A673 (cell line): ENCODE results near the gene GIT2. TPM values are rescaled to one million over a fixed set of nuclear protein-coding genes. Genes with fewer than 3 reads are reported as not detected.

Experiments used
- BruUV-seq: library from RNA; stranded (reverse); fragments of 400-500 nt; replicated peaks from 2 replicates; lab custom pipeline; 2021; lab: Mats Ljungman, UMichigan
- CTCF ChIA-PET: fragments of 300-600 bp; sonication (Branson Sonifier 250); formaldehyde crosslinking; loops from one replicate; lab custom pipeline; 2022; ENCODE audit warnings: antibody characterized with exemption; lab: Charles Lee
- POLR2A ChIA-PET: fragments of 300-600 bp; sonication (Branson Sonifier 250); formaldehyde crosslinking; loops from one replicate; lab custom pipeline; 2022; ENCODE audit warnings: antibody characterized with exemption; ENCODE audit not compliant: low non-redundant PET; lab: Charles Lee
- DNase-seq: peaks from one replicate; pipeline ENCODE4 v3.0.0-alpha.2; 2015; ENCODE audit warnings: low spot score
- H3K27ac ChIP-seq: fragments of 200-600 bp; sonication (generic); 2 replicates; pipeline ENCODE4 v1.5.1; 2016; ENCODE audit warnings: mixed run types, low read depth, mild to moderate bottlenecking, mixed read lengths, antibody characterized with exemption, low read length; ENCODE audit not compliant: poor library complexity, severe bottlenecking
- H3K27me3 ChIP-seq: fragments of 200-600 bp; sonication (generic); replicated peaks from 2 replicates; pipeline ENCODE4 v1.6.1; 2017; ENCODE audit warnings: mixed run types, low read depth, mild to moderate bottlenecking, mixed read lengths, antibody characterized with exemption, low read length; ENCODE audit not compliant: insufficient read depth, poor library complexity
- H3K36me3 ChIP-seq: fragments of 200-600 bp; sonication (generic); 2 replicates; pipeline ENCODE4 v1.6.1; 2016; ENCODE audit warnings: mixed run types, mild to moderate bottlenecking, mixed read lengths, antibody characterized with exemption, low read length; ENCODE audit not compliant: insufficient read depth, poor library complexity, severe bottlenecking
- H3K4me1 ChIP-seq: fragments of 200-600 bp; sonication (generic); 2 replicates; pipeline ENCODE4 v1.6.1; 2017; ENCODE audit warnings: mixed run types, mild to moderate bottlenecking, mixed read lengths, antibody characterized with exemption, low read length; ENCODE audit not compliant: insufficient read depth, poor library complexity, severe bottlenecking
- H3K4me3 ChIP-seq: fragments of 200-600 bp; sonication (generic); 2 replicates; pipeline ENCODE4 v1.5.1; 2016; ENCODE audit warnings: low read depth, mixed run types, mild to moderate bottlenecking, mixed read lengths, low read length; ENCODE audit not compliant: poor library complexity, severe bottlenecking
- H3K9me3 ChIP-seq: fragments of 200-600 bp; sonication (generic); 2 replicates; pipeline ENCODE4 v1.6.1; 2016; ENCODE audit warnings: mixed run types, low read depth, mild to moderate bottlenecking, mixed read lengths, antibody characterized with exemption, low read length; ENCODE audit not compliant: poor library complexity, severe bottlenecking
- EZH2 ChIP-seq: fragments of 200-600 bp; sonication (generic); IDR thresholded peaks from 2 replicates; pipeline ENCODE4 v1.6.1; 2017; ENCODE audit warnings: borderline replicate concordance, low read depth, mild to moderate bottlenecking, mixed read lengths, antibody characterized with exemption, low read length; ENCODE audit not compliant: poor library complexity, severe bottlenecking
- intact Hi-C: fragments of 100-400 bp; cut with micrococcal nuclease; formaldehyde crosslinking; loops from one replicate; pipeline ENCODE4 v1.10.0; 2022; ENCODE audit not compliant: unreplicated experiment
- total RNA-seq: library from RNA; stranded (reverse); gene quantifications from 2 replicates; pipeline ENCODE4 v1.2.3, GENCODE V29; 2021
- TF ChIP-seq, protein P1 (sequence below): fragments of 300-800, 200-600 bp; sonication (generic); conservative IDR thresholded peaks from 2 replicates; pipeline ENCODE4 v1.5.1; 2017; ENCODE audit warnings: low read depth, mild to moderate bottlenecking, antibody characterized with exemption, low read length, moderate library complexity, mixed read lengths

The GIT2 gene
- total RNA-seq, 1 experiment from 2014 or later: 48.1 TPM

DNA sequence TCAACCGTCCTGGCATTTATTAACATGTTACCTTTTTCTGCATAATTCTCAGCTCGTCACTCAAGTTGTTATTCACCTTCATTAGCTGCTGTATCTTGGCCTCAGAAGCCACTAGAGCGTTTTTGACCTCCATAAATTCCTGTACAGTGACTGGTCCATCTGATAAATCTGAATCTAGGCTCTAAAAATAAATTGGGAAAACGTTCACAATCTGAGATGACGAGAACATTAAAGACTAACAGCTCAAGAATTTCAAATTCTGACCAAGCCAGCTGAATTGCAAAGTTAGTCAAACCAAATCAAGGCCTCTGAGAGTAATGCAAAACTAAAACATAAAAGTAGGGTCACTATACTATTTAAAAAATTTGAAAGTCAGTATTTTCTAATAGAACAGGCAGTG lies 45.0 kb downstream of the GIT2 start:
- ChIA-PET POLR2A (no interaction called here), CTCF (no interaction called here)
- no peaks in the 10 kb centered on the region for H3K27me3 ChIP-seq
- intact Hi-C loops: no loop called here
- peaks cover 45% of the 10 kb centered on the region for H3K36me3 ChIP-seq
- no peak for DNase-seq
- no peak overlapping the region for H3K27ac ChIP-seq
- H3K4me1 ChIP-seq: peaks cover 18% of the 10 kb centered on the region
- BruUV-seq: no TSS peak
- no peak overlapping the region for H3K4me3 ChIP-seq
- TF ChIP-seq EZH2: no peak
- TF ChIP-seq, protein P1, sequence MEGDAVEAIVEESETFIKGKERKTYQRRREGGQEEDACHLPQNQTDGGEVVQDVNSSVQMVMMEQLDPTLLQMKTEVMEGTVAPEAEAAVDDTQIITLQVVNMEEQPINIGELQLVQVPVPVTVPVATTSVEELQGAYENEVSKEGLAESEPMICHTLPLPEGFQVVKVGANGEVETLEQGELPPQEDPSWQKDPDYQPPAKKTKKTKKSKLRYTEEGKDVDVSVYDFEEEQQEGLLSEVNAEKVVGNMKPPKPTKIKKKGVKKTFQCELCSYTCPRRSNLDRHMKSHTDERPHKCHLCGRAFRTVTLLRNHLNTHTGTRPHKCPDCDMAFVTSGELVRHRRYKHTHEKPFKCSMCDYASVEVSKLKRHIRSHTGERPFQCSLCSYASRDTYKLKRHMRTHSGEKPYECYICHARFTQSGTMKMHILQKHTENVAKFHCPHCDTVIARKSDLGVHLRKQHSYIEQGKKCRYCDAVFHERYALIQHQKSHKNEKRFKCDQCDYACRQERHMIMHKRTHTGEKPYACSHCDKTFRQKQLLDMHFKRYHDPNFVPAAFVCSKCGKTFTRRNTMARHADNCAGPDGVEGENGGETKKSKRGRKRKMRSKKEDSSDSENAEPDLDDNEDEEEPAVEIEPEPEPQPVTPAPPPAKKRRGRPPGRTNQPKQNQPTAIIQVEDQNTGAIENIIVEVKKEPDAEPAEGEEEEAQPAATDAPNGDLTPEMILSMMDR: no peak
- H3K9me3 ChIP-seq: no peaks in the 10 kb centered on the region

- Histone ChIP-seq H3K27me3 (no peaks in the 10 kb centered on the region), H3K4me1 (peaks cover 18% of the 10 kb centered on the region), H3K36me3 (peaks cover 45% of the 10 kb centered on the region), H3K9me3 (no peaks in the 10 kb centered on the region), H3K27ac (no peak overlapping the region), H3K4me3 (no peak overlapping the region)
- intact Hi-C loops: no loop called here
- no TSS peak for BruUV-seq
- CTCF ChIA-PET: no interaction called here
- POLR2A ChIA-PET: no interaction called here
- no peak for TF ChIP-seq EZH2
- TF ChIP-seq, protein P1: no peak
- DNase-seq: no peak
Measured at GRCh38 chr12:109950625-109951024, 45.5 kb downstream of the GIT2 start.

GRCh38 chr12:109949089-109949488 lies 47.1 kb downstream of the GIT2 start:
- Histone ChIP-seq H3K4me1 (peaks cover 18% of the 10 kb centered on the region), H3K9me3 (no peaks in the 10 kb centered on the region), H3K27me3 (no peaks in the 10 kb centered on the region), H3K4me3 (no peak overlapping the region), H3K27ac (no peak overlapping the region), H3K36me3 (peaks cover 45% of the 10 kb centered on the region)
- no peak for TF ChIP-seq EZH2
- TF ChIP-seq, protein P1: no peak
- ChIA-PET CTCF (no interaction called here), POLR2A (no interaction called here)
- no peak for DNase-seq
- intact Hi-C loops: no loop called here
- no TSS peak for BruUV-seq
